Neural cell (in vitro differentiated cells): Measurements from ENCODE around the gene PRPSAP1. TPM values are rescaled to one million over a fixed set of nuclear protein-coding genes. Genes with fewer than 3 reads are reported as not detected.

Experiments
- H2AFZ ChIP-seq: fragments of 200-600, 300-800 bp; sonication (generic), shearing (Covaris generic); 2 replicates; pipeline ENCODE4 v1.6.0; 2014; ENCODE audit warnings: low read depth, mild to moderate bottlenecking, antibody characterized with exemption, low read length, moderate library complexity
- H3F3A ChIP-seq: fragments of 200-600 bp; shearing (Covaris generic); 2 replicates; pipeline ENCODE4 v1.6.1; 2016; ENCODE audit warnings: mild to moderate bottlenecking, moderate library complexity, mixed read lengths, antibody characterized with exemption, low read length; ENCODE audit not compliant: insufficient read depth, poor library complexity, severe bottlenecking
- H3K27ac ChIP-seq: fragments of 200-600, 300-800 bp; sonication (generic), shearing (Covaris generic); 2 replicates; pipeline ENCODE4 v1.5.1; 2014; ENCODE audit warnings: mild to moderate bottlenecking, low read length, moderate library complexity
- H3K27me3 ChIP-seq: fragments of 300-800, 200-600 bp; sonication (generic), shearing (Covaris generic); 2 replicates; pipeline ENCODE4 v1.6.0; 2014; ENCODE audit warnings: mild to moderate bottlenecking, low read depth, low read length, moderate library complexity; ENCODE audit not compliant: insufficient read depth
- H3K36me3 ChIP-seq: fragments of 300-800, 200-600 bp; sonication (generic), shearing (Covaris generic); 2 replicates; pipeline ENCODE4 v1.5.1; 2014; ENCODE audit warnings: mild to moderate bottlenecking, antibody characterized with exemption, low read length, moderate library complexity; ENCODE audit not compliant: insufficient read depth
- H3K4me2 ChIP-seq: fragments of 300-800, 200-600 bp; sonication (generic), shearing (Covaris generic); 2 replicates; pipeline ENCODE4 v1.6.0; 2014; ENCODE audit warnings: mild to moderate bottlenecking, low read length
- H3K4me3 ChIP-seq: fragments of 300-800, 200-600 bp; sonication (generic), shearing (Covaris generic); 2 replicates; pipeline ENCODE4 v1.5.1; 2014; ENCODE audit warnings: mild to moderate bottlenecking, low read length, moderate library complexity
- H3K79me2 ChIP-seq: fragments of 200-600 bp; shearing (Covaris generic); replicated peaks from 2 replicates; pipeline ENCODE4 v1.6.0; 2014; ENCODE audit warnings: mild to moderate bottlenecking, low read length, moderate library complexity; ENCODE audit not compliant: insufficient read depth
- H3K9ac ChIP-seq: fragments of 300-800, 200-600 bp; sonication (generic), shearing (Covaris generic); 2 replicates; pipeline ENCODE4 v1.6.1; 2016; ENCODE audit warnings: mild to moderate bottlenecking, low read length, mixed read lengths
- H3K9me2 ChIP-seq: fragments of 200-600 bp; shearing (Covaris generic); 2 replicates; pipeline ENCODE4 v1.6.1; 2016; ENCODE audit warnings: mild to moderate bottlenecking, low read length, mixed read lengths; ENCODE audit not compliant: insufficient read depth
- H3K9me3 ChIP-seq: fragments of 200-600, 300-800 bp; sonication (generic), shearing (Covaris generic); 2 replicates; pipeline ENCODE4 v1.6.1; 2016; ENCODE audit warnings: mild to moderate bottlenecking, mixed run types, low read length, moderate library complexity, mixed read lengths
- H4K20me1 ChIP-seq: fragments of 200-600 bp; shearing (Covaris generic); 2 replicates; pipeline ENCODE4 v1.6.1; 2016; ENCODE audit warnings: mild to moderate bottlenecking, mixed run types; ENCODE audit not compliant: insufficient read depth
- CTCF ChIP-seq: fragments of 450-650 bp; IDR thresholded peaks from 2 replicates; pipeline ENCODE4 v1.5.1; 2014; ENCODE audit warnings: antibody characterized with exemption, mild to moderate bottlenecking, moderate library complexity; ENCODE audit not compliant: poor library complexity, severe bottlenecking
- EP300 ChIP-seq: fragments of 450-650 bp; conservative IDR thresholded peaks from 2 replicates; pipeline ENCODE4 v1.6.1; 2014; ENCODE audit warnings: antibody characterized with exemption, mild to moderate bottlenecking, moderate library complexity; ENCODE audit not compliant: poor library complexity, severe bottlenecking
- EZH2 ChIP-seq: fragments of 200-600, 300-800 bp; shearing (Covaris generic), sonication (generic); IDR thresholded peaks from 2 replicates; pipeline ENCODE4 v1.6.1; 2014; ENCODE audit warnings: antibody characterized with exemption, low read length, borderline replicate concordance, mild to moderate bottlenecking; ENCODE audit not compliant: insufficient read depth, poor library complexity, severe bottlenecking
- MXI1 ChIP-seq: fragments of 450-650 bp; conservative IDR thresholded peaks from 2 replicates; pipeline ENCODE4 v1.6.1; 2014; ENCODE audit warnings: antibody characterized with exemption, mild to moderate bottlenecking; ENCODE audit not compliant: poor library complexity, severe bottlenecking
- POLR2AphosphoS5 ChIP-seq: IDR thresholded peaks from 2 replicates; pipeline ENCODE4 v1.6.1; 2012
- RAD21 ChIP-seq: fragments of 450-650 bp; conservative IDR thresholded peaks from 2 replicates; pipeline ENCODE4 v1.6.1; 2014; ENCODE audit warnings: antibody characterized with exemption, mild to moderate bottlenecking, moderate library complexity
- SMC3 ChIP-seq: fragments of 450-650 bp; conservative IDR thresholded peaks from 2 replicates; pipeline ENCODE4 v1.6.1; 2014; ENCODE audit warnings: antibody characterized with exemption, mild to moderate bottlenecking, moderate library complexity; ENCODE audit not compliant: poor library complexity
- TAF1 ChIP-seq: IDR thresholded peaks from 2 replicates; pipeline ENCODE4 v1.6.1; 2012; ENCODE audit warnings: low read depth
- polyA plus RNA-seq: library from polyadenylated mRNA; depleted of rRNA; stranded (reverse); fragments of >200 nt; gene quantifications from 2 replicates; pipeline ENCODE4 v1.2.3, GENCODE V29; 2014
- TF ChIP-seq, protein P1 (sequence below): IDR thresholded peaks from 2 replicates; pipeline ENCODE4 v1.6.1; 2012; ENCODE audit warnings: borderline replicate concordance

The PRPSAP1 gene
- polyA plus RNA-seq, 1 donor from 2014 or later, result 73.8 TPM

DNA sequence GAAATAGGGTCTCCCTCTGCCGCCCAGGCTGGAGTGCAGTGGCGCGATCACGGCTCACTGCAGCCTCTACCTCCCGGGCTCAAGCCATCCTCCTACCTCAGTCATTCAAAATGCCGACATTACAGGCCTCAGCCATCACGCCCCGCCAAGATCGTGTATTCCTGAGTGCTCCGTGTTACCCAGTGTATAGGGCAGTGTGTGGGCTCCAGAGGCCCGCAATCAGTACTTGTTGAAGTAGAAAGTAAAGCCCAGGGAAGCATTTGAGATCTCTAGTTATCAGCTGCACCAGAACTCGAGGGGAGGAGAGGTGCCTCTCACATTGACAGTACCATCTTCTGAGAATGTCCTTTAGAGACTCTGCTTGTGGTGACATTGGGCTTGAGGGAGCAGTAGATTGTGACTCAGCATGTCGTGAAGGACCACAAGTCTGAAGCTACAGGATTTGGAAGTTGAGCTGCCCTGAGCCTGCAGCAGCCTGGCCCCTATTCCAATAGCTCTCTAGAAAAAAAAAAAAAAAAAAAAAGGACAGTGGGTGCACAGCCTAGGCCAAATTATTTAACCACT is 1.1 kb upstream of the PRPSAP1 start:
- no peak overlapping the region for H3K4me2 ChIP-seq
- H3K27ac ChIP-seq, result no peak overlapping the region
- no peak for TF ChIP-seq TAF1
- no peak for TF ChIP-seq CTCF
- TF ChIP-seq RAD21, result no peak
- no peak for TF ChIP-seq SMC3
- no peak for TF ChIP-seq EZH2
- TF ChIP-seq EP300, result no peak
- TF ChIP-seq MXI1, result no peak
- TF ChIP-seq, protein P1, sequence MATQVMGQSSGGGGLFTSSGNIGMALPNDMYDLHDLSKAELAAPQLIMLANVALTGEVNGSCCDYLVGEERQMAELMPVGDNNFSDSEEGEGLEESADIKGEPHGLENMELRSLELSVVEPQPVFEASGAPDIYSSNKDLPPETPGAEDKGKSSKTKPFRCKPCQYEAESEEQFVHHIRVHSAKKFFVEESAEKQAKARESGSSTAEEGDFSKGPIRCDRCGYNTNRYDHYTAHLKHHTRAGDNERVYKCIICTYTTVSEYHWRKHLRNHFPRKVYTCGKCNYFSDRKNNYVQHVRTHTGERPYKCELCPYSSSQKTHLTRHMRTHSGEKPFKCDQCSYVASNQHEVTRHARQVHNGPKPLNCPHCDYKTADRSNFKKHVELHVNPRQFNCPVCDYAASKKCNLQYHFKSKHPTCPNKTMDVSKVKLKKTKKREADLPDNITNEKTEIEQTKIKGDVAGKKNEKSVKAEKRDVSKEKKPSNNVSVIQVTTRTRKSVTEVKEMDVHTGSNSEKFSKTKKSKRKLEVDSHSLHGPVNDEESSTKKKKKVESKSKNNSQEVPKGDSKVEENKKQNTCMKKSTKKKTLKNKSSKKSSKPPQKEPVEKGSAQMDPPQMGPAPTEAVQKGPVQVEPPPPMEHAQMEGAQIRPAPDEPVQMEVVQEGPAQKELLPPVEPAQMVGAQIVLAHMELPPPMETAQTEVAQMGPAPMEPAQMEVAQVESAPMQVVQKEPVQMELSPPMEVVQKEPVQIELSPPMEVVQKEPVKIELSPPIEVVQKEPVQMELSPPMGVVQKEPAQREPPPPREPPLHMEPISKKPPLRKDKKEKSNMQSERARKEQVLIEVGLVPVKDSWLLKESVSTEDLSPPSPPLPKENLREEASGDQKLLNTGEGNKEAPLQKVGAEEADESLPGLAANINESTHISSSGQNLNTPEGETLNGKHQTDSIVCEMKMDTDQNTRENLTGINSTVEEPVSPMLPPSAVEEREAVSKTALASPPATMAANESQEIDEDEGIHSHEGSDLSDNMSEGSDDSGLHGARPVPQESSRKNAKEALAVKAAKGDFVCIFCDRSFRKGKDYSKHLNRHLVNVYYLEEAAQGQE, result no peak
- TF ChIP-seq POLR2AphosphoS5, result no peak
- H3F3A ChIP-seq, result no peaks in the 10 kb centered on the region
- peaks cover 9% of the 10 kb centered on the region for H3K79me2 ChIP-seq
- H2AFZ ChIP-seq, result peak overlapping the region; percentile 89
- H3K4me3 ChIP-seq, result no peak overlapping the region
- no peaks in the 10 kb centered on the region for H3K27me3 ChIP-seq
- H3K9ac ChIP-seq, result no peak overlapping the region
- H3K9me3 ChIP-seq, result no peaks in the 10 kb centered on the region
- H3K9me2 ChIP-seq, result no peaks in the 10 kb centered on the region
- H3K36me3 ChIP-seq, result no peaks in the 10 kb centered on the region
- no peaks in the 10 kb centered on the region for H4K20me1 ChIP-seq

DNA sequence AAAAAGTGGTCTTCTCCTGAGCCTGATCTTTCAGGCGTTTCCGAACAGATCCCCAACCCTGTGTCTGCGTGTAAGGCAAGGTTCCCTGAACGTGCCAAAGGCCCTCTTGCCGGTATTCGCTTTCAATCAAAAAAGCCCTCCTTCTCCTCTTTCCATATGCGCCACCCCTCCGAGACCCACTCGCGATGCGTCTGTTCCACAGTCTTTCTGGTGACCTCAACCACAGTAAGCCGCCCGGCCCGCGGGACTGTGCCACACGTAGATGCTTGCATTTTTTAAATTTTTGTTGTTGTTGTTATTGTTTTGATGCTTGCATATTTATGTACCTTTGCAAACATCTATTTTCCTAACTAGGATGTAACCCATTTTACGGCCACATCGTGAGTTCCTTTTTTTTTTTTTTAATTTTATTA is 607 bp upstream of the PRPSAP1 start:
- Histone ChIP-seq H3K9me3 (no peaks in the 10 kb centered on the region), H3F3A (no peaks in the 10 kb centered on the region), H3K79me2 (peaks cover 9% of the 10 kb centered on the region), H3K9me2 (no peaks in the 10 kb centered on the region), H3K27me3 (no peaks in the 10 kb centered on the region), H2AFZ (peak overlapping the region; percentile 89), H3K4me2 (peak overlapping the region; percentile 80), H4K20me1 (no peaks in the 10 kb centered on the region), H3K36me3 (no peaks in the 10 kb centered on the region), H3K9ac (peak overlapping the region; percentile 82), H3K27ac (peak overlapping the region; percentile 78), H3K4me3 (peak overlapping the region; percentile 98)
- TF ChIP-seq EP300 (no peak), EZH2 (no peak), CTCF (no peak)
